ENCODE results near the gene CDR2. TPM values are rescaled to one million over a fixed set of nuclear protein-coding genes. Genes with fewer than 3 reads are reported as not detected.

CDR2 gene
- total RNA-seq, 1 experiment from 2014 or later, result 14.7 TPM

DNA sequence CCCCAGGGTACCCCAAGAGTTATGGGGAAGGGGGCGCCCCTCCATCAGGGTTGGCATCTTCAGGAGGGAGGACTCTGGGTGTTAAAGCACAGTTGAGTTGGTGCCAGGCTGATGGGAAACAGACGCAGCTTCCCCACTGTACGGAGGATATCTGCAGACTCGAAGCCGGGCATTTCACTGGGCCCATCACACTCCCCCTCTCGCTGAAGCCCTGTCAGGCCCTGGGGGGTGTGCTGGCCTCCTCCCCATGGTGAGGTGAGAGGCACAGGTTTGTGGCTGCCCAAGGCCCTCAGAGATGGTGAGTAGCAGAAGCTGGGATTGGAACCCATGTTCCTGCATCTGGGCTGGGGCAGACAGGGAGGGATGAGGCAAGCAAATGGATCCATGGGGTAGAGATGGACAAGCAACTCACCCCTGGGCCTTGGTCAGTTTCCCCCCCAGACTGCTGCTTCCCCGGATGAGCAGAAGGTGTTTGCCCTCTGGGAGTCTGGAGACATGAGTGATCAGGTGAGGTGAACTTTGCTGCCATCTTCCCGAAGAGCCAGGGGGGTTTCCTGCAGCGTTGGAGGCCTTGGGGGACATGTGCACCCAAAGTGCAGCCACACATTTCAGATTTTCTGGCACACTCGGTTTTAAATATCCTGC lies 46.2 kb downstream of the CDR2 start:
- no TSS peak for BruUV-seq (replicated peaks)
- H2AFZ ChIP-seq (ENCODE audit: low read length), result no peak overlapping the region
- no peaks in the 10 kb centered on the region for H3K27me3 ChIP-seq (ENCODE audit: low read length)
- H3K4me1 ChIP-seq (ENCODE audit: insufficient read depth, low read length), result no peaks in the 10 kb centered on the region
- ATAC-seq (no peak), DNase-seq (no peak)
- TF ChIP-seq, protein P1, sequence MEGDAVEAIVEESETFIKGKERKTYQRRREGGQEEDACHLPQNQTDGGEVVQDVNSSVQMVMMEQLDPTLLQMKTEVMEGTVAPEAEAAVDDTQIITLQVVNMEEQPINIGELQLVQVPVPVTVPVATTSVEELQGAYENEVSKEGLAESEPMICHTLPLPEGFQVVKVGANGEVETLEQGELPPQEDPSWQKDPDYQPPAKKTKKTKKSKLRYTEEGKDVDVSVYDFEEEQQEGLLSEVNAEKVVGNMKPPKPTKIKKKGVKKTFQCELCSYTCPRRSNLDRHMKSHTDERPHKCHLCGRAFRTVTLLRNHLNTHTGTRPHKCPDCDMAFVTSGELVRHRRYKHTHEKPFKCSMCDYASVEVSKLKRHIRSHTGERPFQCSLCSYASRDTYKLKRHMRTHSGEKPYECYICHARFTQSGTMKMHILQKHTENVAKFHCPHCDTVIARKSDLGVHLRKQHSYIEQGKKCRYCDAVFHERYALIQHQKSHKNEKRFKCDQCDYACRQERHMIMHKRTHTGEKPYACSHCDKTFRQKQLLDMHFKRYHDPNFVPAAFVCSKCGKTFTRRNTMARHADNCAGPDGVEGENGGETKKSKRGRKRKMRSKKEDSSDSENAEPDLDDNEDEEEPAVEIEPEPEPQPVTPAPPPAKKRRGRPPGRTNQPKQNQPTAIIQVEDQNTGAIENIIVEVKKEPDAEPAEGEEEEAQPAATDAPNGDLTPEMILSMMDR (conservative IDR thresholded peaks at IDR 0.05; ENCODE audit: low read depth, low read length), result no peak
- TF ChIP-seq EZH2phosphoT487 (IDR thresholded peaks at IDR 0.05; ENCODE audit: borderline replicate concordance, low read length) (no peak), EZH2 (IDR thresholded peaks at IDR 0.05; ENCODE audit: low read length, unreplicated experiment) (no peak)
- H3K4me2 ChIP-seq (ENCODE audit: low read length), result no peak overlapping the region
- H3K9me2 ChIP-seq (replicated peaks; ENCODE audit: low read length), result no peaks in the 10 kb centered on the region
- H4K20me1 ChIP-seq (ENCODE audit: low read length), result no peaks in the 10 kb centered on the region
- no peak overlapping the region for H3K4me3 ChIP-seq (ENCODE audit: low read length)
- no peaks in the 10 kb centered on the region for H3F3A ChIP-seq (ENCODE audit: low read length, unreplicated experiment)
- no peaks in the 10 kb centered on the region for H3K9me3 ChIP-seq (ENCODE audit: low read length)
- no peak overlapping the region for H3K9ac ChIP-seq (ENCODE audit: low read length)
- no peaks in the 10 kb centered on the region for H3K79me2 ChIP-seq (ENCODE audit: low read length)
- ChIA-PET POLR2A (ENCODE audit: unreplicated experiment) (no interaction called here), CTCF (no interaction called here)
- peaks cover 10% of the 10 kb centered on the region; the same call in 1 of the 2 replicates for H3K36me3 ChIP-seq (ENCODE audit: low read depth, low read length)
- intact Hi-C loops (cut with micrococcal nuclease), result loop anchor here (10.0 kb wide), 1 partner anchor 47 kb away; the partner anchor contains the start of gene CDR2
- H3K27ac ChIP-seq (ENCODE audit: low read length), result no peak overlapping the region

DNA sequence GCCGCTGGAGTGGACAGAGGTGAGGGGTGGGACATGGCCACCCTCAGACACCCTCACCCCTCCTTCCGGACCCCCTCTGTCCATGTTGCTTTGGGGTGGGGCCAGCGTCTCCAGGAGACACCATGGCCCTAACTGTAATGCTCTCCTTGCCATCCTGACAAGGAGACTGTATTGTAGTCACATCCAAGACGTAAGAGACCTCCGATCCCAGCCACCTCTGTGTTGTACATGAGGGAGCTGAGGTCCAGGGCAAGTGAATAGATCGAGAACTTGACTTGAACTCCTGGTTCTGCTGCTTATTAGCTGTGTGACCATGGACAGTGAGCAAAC lies 47.0 kb downstream of the CDR2 start:
- TF ChIP-seq, protein P1 (conservative IDR thresholded peaks at IDR 0.05; ENCODE audit: low read depth, low read length), result no peak
- TF ChIP-seq EZH2phosphoT487 (IDR thresholded peaks at IDR 0.05; ENCODE audit: borderline replicate concordance, low read length) (no peak), EZH2 (IDR thresholded peaks at IDR 0.05; ENCODE audit: low read length, unreplicated experiment) (no peak)
- ChIA-PET POLR2A (ENCODE audit: unreplicated experiment) (no interaction called here), CTCF (interaction anchor here (0.6 kb wide), 1 partner anchor 28 kb away, joined by 11 read pairs; no protein-coding TSS in a partner anchor)
- BruUV-seq (replicated peaks), result no TSS peak
- no peak overlapping the region for H2AFZ ChIP-seq (ENCODE audit: low read length)
- H3K4me2 ChIP-seq (ENCODE audit: low read length), result no peak overlapping the region
- no peak overlapping the region for H3K9ac ChIP-seq (ENCODE audit: low read length)
- H3K4me3 ChIP-seq (ENCODE audit: low read length), result no peak overlapping the region
- no peak for ATAC-seq
- no peaks in the 10 kb centered on the region for H3K4me1 ChIP-seq (ENCODE audit: insufficient read depth, low read length)
- DNase-seq, result no peak
- no peaks in the 10 kb centered on the region for H3K27me3 ChIP-seq (ENCODE audit: low read length)
- no peaks in the 10 kb centered on the region for H4K20me1 ChIP-seq (ENCODE audit: low read length)
- no peaks in the 10 kb centered on the region for H3F3A ChIP-seq (ENCODE audit: low read length, unreplicated experiment)
- H3K79me2 ChIP-seq (ENCODE audit: low read length), result no peaks in the 10 kb centered on the region
- no peak overlapping the region for H3K27ac ChIP-seq (ENCODE audit: low read length)
- H3K9me3 ChIP-seq (ENCODE audit: low read length), result no peaks in the 10 kb centered on the region
- H3K36me3 ChIP-seq (ENCODE audit: low read depth, low read length), result peaks cover 9% of the 10 kb centered on the region; the same call in 1 of the 2 replicates
- H3K9me2 ChIP-seq (replicated peaks; ENCODE audit: low read length), result no peaks in the 10 kb centered on the region
- intact Hi-C loops (cut with micrococcal nuclease), result loop anchor here (10.0 kb wide), 1 partner anchor 47 kb away; the partner anchor contains the start of gene CDR2

DNA sequence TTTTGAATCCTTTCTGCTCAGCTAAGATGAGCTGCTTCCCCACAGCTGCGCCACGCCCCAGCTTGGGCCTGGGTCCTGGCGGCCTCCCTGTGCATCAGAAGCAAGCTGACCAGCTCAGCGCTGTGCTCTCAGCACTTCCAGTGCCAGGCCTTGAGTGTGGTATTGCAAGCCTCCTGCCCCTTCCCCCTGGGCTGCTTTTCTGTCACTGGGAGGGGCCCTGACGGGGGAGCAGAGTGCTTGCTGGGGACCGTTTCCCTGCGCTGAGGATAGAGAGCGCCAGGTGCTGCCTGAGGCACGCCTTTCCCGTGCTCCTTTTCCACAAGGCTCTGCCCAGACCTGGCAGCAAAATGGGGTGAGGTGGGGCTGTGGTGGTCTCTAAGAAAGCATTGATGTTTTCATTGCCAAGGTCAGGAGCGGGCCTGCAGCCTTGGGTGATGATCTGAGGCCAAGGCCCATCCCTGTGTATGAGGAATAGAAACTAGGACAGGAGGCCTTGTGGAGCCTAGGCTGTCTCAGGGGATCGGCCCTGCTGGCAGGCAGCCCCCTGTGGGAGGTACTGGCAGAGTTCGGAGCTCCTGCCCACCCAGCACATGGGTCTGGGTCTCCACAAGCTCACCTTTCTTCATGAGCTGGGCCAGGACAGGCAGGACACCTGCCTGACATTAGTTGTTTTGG lies 47.5 kb downstream of the CDR2 start:
- ChIA-PET POLR2A (ENCODE audit: unreplicated experiment) (no interaction called here), CTCF (interaction anchor here (0.6 kb wide), 1 partner anchor 27 kb away, joined by 11 read pairs; no protein-coding TSS in a partner anchor)
- H3K9ac ChIP-seq (ENCODE audit: low read length), result no peak overlapping the region
- H3K4me2 ChIP-seq (ENCODE audit: low read length), result no peak overlapping the region
- no peaks in the 10 kb centered on the region for H3F3A ChIP-seq (ENCODE audit: low read length, unreplicated experiment)
- BruUV-seq (replicated peaks), result no TSS peak
- no peak overlapping the region for H3K27ac ChIP-seq (ENCODE audit: low read length)
- no peaks in the 10 kb centered on the region for H3K27me3 ChIP-seq (ENCODE audit: low read length)
- ATAC-seq (no peak), DNase-seq (no peak)
- intact Hi-C loops (cut with micrococcal nuclease), result loop anchor here (10.0 kb wide), 1 partner anchor 48 kb away; the partner anchor contains the start of gene CDR2
- H3K4me3 ChIP-seq (ENCODE audit: low read length), result no peak overlapping the region
- no peaks in the 10 kb centered on the region for H3K4me1 ChIP-seq (ENCODE audit: insufficient read depth, low read length)
- TF ChIP-seq, protein P1 (conservative IDR thresholded peaks at IDR 0.05; ENCODE audit: low read depth, low read length), result no peak
- TF ChIP-seq EZH2phosphoT487 (IDR thresholded peaks at IDR 0.05; ENCODE audit: borderline replicate concordance, low read length) (no peak), EZH2 (IDR thresholded peaks at IDR 0.05; ENCODE audit: low read length, unreplicated experiment) (no peak)
- H2AFZ ChIP-seq (ENCODE audit: low read length), result no peak overlapping the region
- no peaks in the 10 kb centered on the region for H4K20me1 ChIP-seq (ENCODE audit: low read length)
- no peaks in the 10 kb centered on the region for H3K79me2 ChIP-seq (ENCODE audit: low read length)
- peaks cover 6% of the 10 kb centered on the region; the same call in 1 of the 2 replicates for H3K36me3 ChIP-seq (ENCODE audit: low read depth, low read length)
- no peaks in the 10 kb centered on the region for H3K9me2 ChIP-seq (replicated peaks; ENCODE audit: low read length)
- no peaks in the 10 kb centered on the region for H3K9me3 ChIP-seq (ENCODE audit: low read length)
